ENCODE results near the gene WDR18. TPM values are rescaled to one million over a fixed set of nuclear protein-coding genes. Genes with fewer than 3 reads are reported as not detected.

Gene WDR18
- total RNA-seq, 6 experiments from 2014 or later, result 47.5 to 55.8 (median 51.3) TPM

DNA sequence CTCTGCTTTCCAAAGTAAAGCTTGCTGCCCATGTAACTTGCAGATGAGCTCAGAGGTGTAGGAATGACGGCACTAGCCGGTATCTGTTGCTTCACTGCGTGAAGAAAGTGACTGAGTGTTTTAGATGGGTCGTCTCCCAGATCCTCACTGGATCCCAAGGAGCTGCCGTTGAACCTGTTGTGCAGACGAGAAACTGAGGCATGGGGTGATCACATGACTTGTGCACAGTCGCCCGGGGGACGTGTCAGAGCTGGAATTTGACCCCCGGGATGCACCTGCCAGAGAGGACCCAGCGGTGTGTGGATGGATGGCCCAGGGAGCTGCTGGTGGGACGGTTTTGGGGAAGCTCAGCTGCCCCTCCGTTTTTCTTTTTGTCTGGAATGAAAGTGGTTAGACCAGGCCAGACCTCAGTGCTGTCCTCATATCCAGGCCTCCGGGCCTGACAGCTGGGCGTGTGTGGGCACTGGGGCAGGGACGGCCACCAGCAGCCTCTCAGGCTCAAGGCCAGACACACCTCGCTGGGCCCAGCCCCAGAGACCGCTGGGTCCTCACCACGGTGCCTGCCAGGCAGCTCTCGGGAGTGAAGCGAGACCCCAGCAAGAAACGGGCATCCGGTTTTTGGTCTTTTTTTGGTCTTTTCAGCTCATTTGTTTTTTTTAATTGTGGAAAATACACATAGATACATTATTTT, 45.8 kb upstream of the WDR18 start:
- no peak overlapping the region; the same call in 1 of the 2 replicates for H3K4me3 Mint-ChIP-seq
- DNase-seq, result no peak
- no peaks in the 10 kb centered on the region for H3K9me3 Mint-ChIP-seq
- H3K27ac Mint-ChIP-seq, result no peak overlapping the region
- H3K36me3 Mint-ChIP-seq (ENCODE audit: low read depth), result peaks cover 29% of the 10 kb centered on the region
- TF ChIP-seq, protein P1, sequence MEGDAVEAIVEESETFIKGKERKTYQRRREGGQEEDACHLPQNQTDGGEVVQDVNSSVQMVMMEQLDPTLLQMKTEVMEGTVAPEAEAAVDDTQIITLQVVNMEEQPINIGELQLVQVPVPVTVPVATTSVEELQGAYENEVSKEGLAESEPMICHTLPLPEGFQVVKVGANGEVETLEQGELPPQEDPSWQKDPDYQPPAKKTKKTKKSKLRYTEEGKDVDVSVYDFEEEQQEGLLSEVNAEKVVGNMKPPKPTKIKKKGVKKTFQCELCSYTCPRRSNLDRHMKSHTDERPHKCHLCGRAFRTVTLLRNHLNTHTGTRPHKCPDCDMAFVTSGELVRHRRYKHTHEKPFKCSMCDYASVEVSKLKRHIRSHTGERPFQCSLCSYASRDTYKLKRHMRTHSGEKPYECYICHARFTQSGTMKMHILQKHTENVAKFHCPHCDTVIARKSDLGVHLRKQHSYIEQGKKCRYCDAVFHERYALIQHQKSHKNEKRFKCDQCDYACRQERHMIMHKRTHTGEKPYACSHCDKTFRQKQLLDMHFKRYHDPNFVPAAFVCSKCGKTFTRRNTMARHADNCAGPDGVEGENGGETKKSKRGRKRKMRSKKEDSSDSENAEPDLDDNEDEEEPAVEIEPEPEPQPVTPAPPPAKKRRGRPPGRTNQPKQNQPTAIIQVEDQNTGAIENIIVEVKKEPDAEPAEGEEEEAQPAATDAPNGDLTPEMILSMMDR (IDR thresholded peaks at IDR 0.05), result no peak
- H3K27me3 Mint-ChIP-seq (ENCODE audit: insufficient read depth), result peaks cover 1% of the 10 kb centered on the region
- peaks cover 22% of the 10 kb centered on the region for H3K4me1 Mint-ChIP-seq (ENCODE audit: low read depth)

GRCh38 chr19:939439-939838, 44.7 kb upstream of the WDR18 start:
- Mint-ChIP-seq H3K27ac (no peak overlapping the region), H3K36me3 (ENCODE audit: low read depth) (peaks cover 29% of the 10 kb centered on the region), H3K27me3 (ENCODE audit: insufficient read depth) (peaks cover 1% of the 10 kb centered on the region; the same call in 1 of the 2 replicates), H3K4me1 (ENCODE audit: low read depth) (peaks cover 16% of the 10 kb centered on the region; the same call in 1 of the 2 replicates), H3K4me3 (no peak overlapping the region), H3K9me3 (no peaks in the 10 kb centered on the region)
- TF ChIP-seq, protein P1 (IDR thresholded peaks at IDR 0.05), result no peak
- no peak for DNase-seq

DNA sequence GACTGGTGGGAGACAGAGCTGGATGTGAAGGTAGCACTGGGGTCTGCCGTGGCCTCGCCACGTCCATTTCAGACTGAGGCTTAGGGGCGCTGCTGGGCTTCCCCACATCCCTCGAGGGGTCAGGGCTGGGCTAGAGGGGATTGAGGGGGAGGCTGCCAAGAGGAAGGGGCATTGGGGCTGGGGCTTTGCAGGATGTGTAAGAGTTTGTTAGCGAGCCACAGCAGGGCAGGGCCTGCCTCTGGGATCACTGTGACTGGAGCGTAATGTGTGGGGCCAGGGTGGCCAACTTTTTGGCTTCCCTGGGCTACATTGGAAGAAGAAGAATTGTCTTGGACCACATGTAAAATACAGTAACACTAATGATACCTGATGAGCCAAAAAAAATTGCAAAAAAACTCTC, 44.2 kb upstream of the WDR18 start:
- Mint-ChIP-seq H3K36me3 (ENCODE audit: low read depth) (peaks cover 29% of the 10 kb centered on the region), H3K9me3 (no peaks in the 10 kb centered on the region), H3K4me1 (ENCODE audit: low read depth) (peaks cover 16% of the 10 kb centered on the region; the same call in 1 of the 2 replicates), H3K4me3 (no peak overlapping the region), H3K27me3 (ENCODE audit: insufficient read depth) (peaks cover 1% of the 10 kb centered on the region; the same call in 1 of the 2 replicates), H3K27ac (peak overlapping the region; percentile 51; the same call in 1 of the 2 replicates)
- no peak for DNase-seq
- TF ChIP-seq, protein P1 (IDR thresholded peaks at IDR 0.05), result no peak

- no peaks in the 10 kb centered on the region for H3K9me3 Mint-ChIP-seq
- H3K27me3 Mint-ChIP-seq (ENCODE audit: insufficient read depth), result peaks cover 1% of the 10 kb centered on the region; the same call in 1 of the 2 replicates
- H3K4me1 Mint-ChIP-seq (ENCODE audit: low read depth), result peaks cover 16% of the 10 kb centered on the region; the same call in 1 of the 2 replicates
- H3K4me3 Mint-ChIP-seq, result no peak overlapping the region
- no peak for DNase-seq
- peaks cover 29% of the 10 kb centered on the region for H3K36me3 Mint-ChIP-seq (ENCODE audit: low read depth)
- TF ChIP-seq, protein P1 (IDR thresholded peaks at IDR 0.05), result no peak
- peak overlapping the region; percentile 51; the same call in 1 of the 2 replicates for H3K27ac Mint-ChIP-seq
Observed at GRCh38 chr19:940591-941291, 43.4 kb upstream of the WDR18 start.

GRCh38 chr19:941292-942132, 42.6 kb upstream of the WDR18 start:
- TF ChIP-seq, protein P1 (IDR thresholded peaks at IDR 0.05), result no peak
- Mint-ChIP-seq H3K27me3 (ENCODE audit: insufficient read depth) (peaks cover 1% of the 10 kb centered on the region; the same call in 1 of the 2 replicates), H3K4me3 (peak overlapping the region; percentile 31; the same call in 1 of the 2 replicates), H3K4me1 (ENCODE audit: low read depth) (peaks cover 16% of the 10 kb centered on the region; the same call in 1 of the 2 replicates), H3K9me3 (no peaks in the 10 kb centered on the region), H3K27ac (peak overlapping the region; percentile 16; the same call in 1 of the 2 replicates), H3K36me3 (ENCODE audit: low read depth) (peaks cover 29% of the 10 kb centered on the region)
- no peak for DNase-seq

Data from HFFc6 (cell line).